Activated T-helper 2 cell treated with anti-CD3 and anti-CD28 coated beads, Interferon-gamma antibody, Interleukin-2, Interleukin-4, amounts not matched to agents 10 μg/mL and 5 μg/mL and 100 μg/mL, durations not matched to agents 14 hours and 24 hours and 36 hours (primary cell): ENCODE measurements around the gene METTL17. TPM values are rescaled to one million over a fixed set of nuclear protein-coding genes. Genes with fewer than 3 reads are reported as not detected.
"Not testable (repeated sequence)": the region's sequence is repeated elsewhere in the genome, so short reads cannot be mapped to it uniquely, and the experiment has no call there.

Source experiments
- DNase-seq: peaks from one replicate; pipeline ENCODE4 v3.0.0; 2021; ENCODE audit warnings: low spot score
- H3K27ac Mint-ChIP-seq: one replicate; pipeline ENCODE4 v1.8.0; 2021; ENCODE audit warnings: mixed read lengths
- H3K27me3 Mint-ChIP-seq: one replicate; pipeline ENCODE4 v1.8.0; 2021; ENCODE audit warnings: low read depth, mixed read lengths
- H3K36me3 Mint-ChIP-seq: one replicate; pipeline ENCODE4 v1.8.0; 2021; ENCODE audit warnings: low read depth, mixed read lengths
- H3K4me1 Mint-ChIP-seq: one replicate; pipeline ENCODE4 v1.8.0; 2021; ENCODE audit warnings: low read depth, mixed read lengths
- H3K4me3 Mint-ChIP-seq: one replicate; pipeline ENCODE4 v1.8.0; 2021; ENCODE audit warnings: low read depth, mild to moderate bottlenecking, moderate library complexity, mixed read lengths
- H3K9me3 Mint-ChIP-seq: one replicate; pipeline ENCODE4 v1.8.0; 2021; ENCODE audit warnings: mixed read lengths
- intact Hi-C: fragments of 100-400 bp; cut with micrococcal nuclease; formaldehyde crosslinking; loops from one replicate; pipeline ENCODE4 v1.15.1; 2023
- total RNA-seq: library from RNA; stranded (reverse); gene quantifications from 2 replicates; pipeline ENCODE4 v1.2.3, GENCODE V29; 2022

The METTL17 gene
- total RNA-seq, 1 donor from 2014 or later, result 102 TPM

DNA sequence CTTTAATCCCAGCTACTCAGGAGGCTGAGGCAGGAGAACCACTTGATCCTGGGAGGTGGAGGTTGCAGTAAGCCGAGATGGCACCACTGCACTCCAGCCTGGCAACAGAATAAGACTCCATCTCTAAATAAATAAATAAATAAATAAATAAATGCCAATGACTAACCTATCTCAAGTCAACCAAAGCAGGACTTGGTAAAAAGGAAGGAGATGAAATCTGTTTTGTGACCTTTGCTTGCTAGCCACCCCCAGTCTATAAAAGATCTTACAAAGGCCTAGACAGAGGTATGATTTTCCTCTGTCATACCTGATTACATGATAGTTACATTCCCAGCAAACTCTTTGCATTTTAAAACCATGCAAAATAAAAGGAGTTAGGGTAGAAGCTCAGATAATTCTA, 13.5 kb upstream of the METTL17 start:
- intact Hi-C loops, result no loop called here
- H3K9me3 Mint-ChIP-seq, result no peaks in the 10 kb centered on the region
- peaks cover 5% of the 10 kb centered on the region for H3K4me1 Mint-ChIP-seq
- H3K27ac Mint-ChIP-seq, result no peak overlapping the region
- peaks cover 26% of the 10 kb centered on the region for H3K27me3 Mint-ChIP-seq
- H3K36me3 Mint-ChIP-seq, result no peaks in the 10 kb centered on the region
- H3K4me3 Mint-ChIP-seq, result no peak overlapping the region
- DNase-seq, result no peak

GRCh38 chr14:20978687-20979086, 11.1 kb upstream of the METTL17 start:
- intact Hi-C loops, result no loop called here
- no peak overlapping the region for H3K4me3 Mint-ChIP-seq
- H3K27me3 Mint-ChIP-seq, result peaks cover 16% of the 10 kb centered on the region
- H3K9me3 Mint-ChIP-seq, result no peaks in the 10 kb centered on the region
- DNase-seq, result no peak
- H3K36me3 Mint-ChIP-seq, result no peaks in the 10 kb centered on the region
- no peak overlapping the region for H3K27ac Mint-ChIP-seq
- peaks cover 1% of the 10 kb centered on the region for H3K4me1 Mint-ChIP-seq

DNA sequence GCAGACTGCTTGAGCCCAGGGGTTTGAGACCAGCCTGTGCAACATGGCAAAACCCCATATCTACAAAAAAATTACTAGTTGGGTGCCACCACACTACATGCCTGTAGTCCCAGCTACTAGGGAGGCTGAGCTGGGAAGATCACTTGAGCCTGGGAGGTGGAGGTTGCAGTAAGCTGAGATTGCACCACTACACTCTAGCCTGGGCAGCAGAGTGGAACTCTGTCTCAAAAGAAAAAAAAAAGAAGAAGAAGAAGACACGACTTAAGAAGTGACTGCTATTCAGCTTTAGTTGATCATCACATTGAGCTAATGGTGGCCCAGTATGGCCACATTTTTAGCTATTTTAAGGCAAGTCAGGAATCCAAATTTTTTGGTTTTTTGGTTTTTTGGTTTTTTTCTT, 8.9 kb upstream of the METTL17 start:
- no peak overlapping the region for H3K27ac Mint-ChIP-seq
- no peaks in the 10 kb centered on the region for H3K36me3 Mint-ChIP-seq
- no peak for DNase-seq
- H3K4me1 Mint-ChIP-seq, result peaks cover 2% of the 10 kb centered on the region
- intact Hi-C loops, result no loop called here
- no peaks in the 10 kb centered on the region for H3K9me3 Mint-ChIP-seq
- H3K4me3 Mint-ChIP-seq, result no peak overlapping the region
- H3K27me3 Mint-ChIP-seq, result peaks cover 15% of the 10 kb centered on the region

- Mint-ChIP-seq H3K27me3 (peaks cover 15% of the 10 kb centered on the region), H3K4me3 (no peak overlapping the region), H3K27ac (no peak overlapping the region), H3K9me3 (no peaks in the 10 kb centered on the region), H3K4me1 (peaks cover 1% of the 10 kb centered on the region), H3K36me3 (no peaks in the 10 kb centered on the region)
- no peak for DNase-seq
- intact Hi-C loops, result no loop called here
Observed at GRCh38 chr14:20982646-20983369, 7.0 kb upstream of the METTL17 start.

- DNase-seq, H3K36me3 Mint-ChIP-seq, H3K4me3 Mint-ChIP-seq, H3K4me1 Mint-ChIP-seq, H3K9me3 Mint-ChIP-seq, H3K27ac Mint-ChIP-seq, intact Hi-C loops: not testable (repeated sequence)
- peaks cover 10% of the 10 kb centered on the region for H3K27me3 Mint-ChIP-seq
Observed at GRCh38 chr14:20985650-20986049, 4.1 kb upstream of the METTL17 start.

DNA sequence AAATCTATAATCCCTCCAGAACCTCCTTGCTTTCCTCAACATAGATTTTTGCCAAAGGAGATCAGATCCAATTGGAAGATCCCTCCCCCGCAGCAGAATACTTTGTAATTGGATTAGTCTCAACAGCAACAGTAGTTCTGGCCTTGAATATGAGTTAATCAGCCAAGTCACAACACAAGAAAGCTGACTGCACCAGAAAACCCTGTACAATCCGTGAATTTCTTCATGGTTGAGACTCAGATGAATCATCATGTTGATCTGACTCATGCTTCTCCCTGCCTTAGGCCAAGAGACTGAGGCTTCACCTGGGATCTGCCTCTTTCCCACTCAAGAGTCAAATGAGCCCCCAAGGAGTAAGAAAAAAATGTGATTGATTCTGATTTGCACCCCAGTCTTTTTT, 3.0 kb upstream of the METTL17 start:
- H3K4me3 Mint-ChIP-seq, result no peak overlapping the region
- H3K27me3 Mint-ChIP-seq, result peaks cover 10% of the 10 kb centered on the region
- no peak overlapping the region for H3K27ac Mint-ChIP-seq
- peaks cover 14% of the 10 kb centered on the region for H3K36me3 Mint-ChIP-seq
- peaks cover 12% of the 10 kb centered on the region for H3K4me1 Mint-ChIP-seq
- DNase-seq, result no peak
- H3K9me3 Mint-ChIP-seq, result no peaks in the 10 kb centered on the region
- intact Hi-C loops, result no loop called here

DNA sequence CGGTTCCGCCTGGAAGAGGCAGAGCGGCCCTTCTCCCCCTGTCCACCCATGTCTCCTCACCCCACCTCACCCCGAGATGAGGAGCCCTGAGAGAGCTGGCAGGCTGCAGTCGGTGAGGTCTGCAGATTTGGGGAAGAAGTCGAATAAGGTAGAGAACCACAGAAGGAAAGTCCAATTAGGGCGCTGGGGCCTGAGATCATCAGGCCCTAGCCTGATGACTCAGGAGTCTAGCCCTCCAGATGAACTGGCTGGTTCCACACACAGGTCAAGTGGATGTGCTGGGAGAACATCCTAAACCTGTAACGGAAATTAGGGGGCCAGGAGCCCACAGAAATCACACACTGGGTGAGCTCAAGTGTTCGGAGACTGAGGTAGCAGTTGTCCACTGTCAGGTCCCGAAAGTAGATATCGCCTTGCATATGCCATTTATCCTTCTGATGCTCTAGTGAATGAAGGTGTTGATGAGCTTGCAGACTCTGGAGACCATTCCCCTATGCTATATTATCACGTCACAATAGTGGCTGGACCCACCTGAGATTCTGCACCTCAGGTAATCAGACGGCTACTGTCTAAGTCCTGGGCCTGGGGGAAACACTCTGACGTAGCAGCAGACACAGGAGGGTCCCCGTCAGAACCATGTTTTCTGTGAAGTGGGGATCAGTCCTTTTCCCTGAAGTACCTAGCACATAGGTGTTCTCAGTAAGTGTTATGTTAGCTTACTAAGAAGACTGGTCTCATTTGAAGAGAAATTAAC, 886 bp upstream of the METTL17 start:
- peak overlapping the region; percentile 60 for H3K4me3 Mint-ChIP-seq
- DNase-seq, result no peak
- H3K9me3 Mint-ChIP-seq, result no peaks in the 10 kb centered on the region
- H3K27me3 Mint-ChIP-seq, result peaks cover 2% of the 10 kb centered on the region
- peaks cover 18% of the 10 kb centered on the region for H3K4me1 Mint-ChIP-seq
- peaks cover 30% of the 10 kb centered on the region for H3K36me3 Mint-ChIP-seq
- H3K27ac Mint-ChIP-seq, result no peak overlapping the region
- intact Hi-C loops, result loop anchor here (1.0 kb wide), 1 partner anchor 18 kb away; no protein-coding TSS in a partner anchor

- intact Hi-C loops, result loop anchor here (1.0 kb wide), 1 partner anchor 18 kb away; no protein-coding TSS in a partner anchor
- no peak for DNase-seq
- no peaks in the 10 kb centered on the region for H3K9me3 Mint-ChIP-seq
- peaks cover 35% of the 10 kb centered on the region for H3K36me3 Mint-ChIP-seq
- peak overlapping the region; percentile 84 for H3K27ac Mint-ChIP-seq
- H3K27me3 Mint-ChIP-seq, result no peaks in the 10 kb centered on the region
- H3K4me1 Mint-ChIP-seq, result peaks cover 18% of the 10 kb centered on the region
- peak overlapping the region; percentile 94 for H3K4me3 Mint-ChIP-seq
Observed at GRCh38 chr14:20989471-20989786, 351 bp upstream of the METTL17 start.

DNA sequence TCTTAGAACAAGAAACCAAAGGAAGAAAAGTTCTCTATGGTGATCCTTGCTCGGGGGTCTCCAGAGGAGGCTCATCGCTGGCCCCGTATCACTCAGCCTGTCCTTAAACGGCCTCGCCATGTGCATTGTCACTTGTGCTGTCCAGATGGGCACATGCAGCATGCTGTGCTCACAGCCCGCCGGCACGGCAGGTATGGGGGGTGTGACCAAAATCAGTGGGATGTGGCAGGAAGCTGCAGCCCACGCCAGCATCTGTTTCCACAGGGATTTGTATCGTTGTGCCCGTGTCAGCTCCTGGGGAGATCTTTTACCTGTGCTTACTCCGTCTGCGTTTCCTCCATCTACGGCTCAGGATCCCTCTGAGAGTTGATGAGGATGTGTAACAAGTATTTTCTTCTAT, 6.7 kb downstream of the METTL17 start:
- peaks cover 7% of the 10 kb centered on the region for H3K4me1 Mint-ChIP-seq
- H3K4me3 Mint-ChIP-seq, result no peak overlapping the region
- no peak overlapping the region for H3K27ac Mint-ChIP-seq
- H3K27me3 Mint-ChIP-seq, result no peaks in the 10 kb centered on the region
- intact Hi-C loops, result no loop called here
- H3K9me3 Mint-ChIP-seq, result no peaks in the 10 kb centered on the region
- no peak for DNase-seq
- H3K36me3 Mint-ChIP-seq, result peaks cover 56% of the 10 kb centered on the region

GRCh38 chr14:20997115-20997514, 7.3 kb downstream of the METTL17 start:
- H3K4me1 Mint-ChIP-seq, result peaks cover 3% of the 10 kb centered on the region
- no peaks in the 10 kb centered on the region for H3K27me3 Mint-ChIP-seq
- H3K36me3 Mint-ChIP-seq, result peaks cover 50% of the 10 kb centered on the region
- H3K9me3 Mint-ChIP-seq, result no peaks in the 10 kb centered on the region
- no peak overlapping the region for H3K27ac Mint-ChIP-seq
- no peak for DNase-seq
- no peak overlapping the region for H3K4me3 Mint-ChIP-seq
- intact Hi-C loops, result no loop called here

GRCh38 chr14:20997564-20997963, 7.8 kb downstream of the METTL17 start:
- intact Hi-C loops, result no loop called here
- no peak for DNase-seq
- Mint-ChIP-seq H3K9me3 (no peaks in the 10 kb centered on the region), H3K27me3 (no peaks in the 10 kb centered on the region), H3K4me3 (no peak overlapping the region), H3K27ac (no peak overlapping the region), H3K36me3 (peaks cover 47% of the 10 kb centered on the region), H3K4me1 (peaks cover 2% of the 10 kb centered on the region)

- no peaks in the 10 kb centered on the region for H3K27me3 Mint-ChIP-seq
- peaks cover 2% of the 10 kb centered on the region for H3K4me1 Mint-ChIP-seq
- intact Hi-C loops, result no loop called here
- H3K36me3 Mint-ChIP-seq, result peaks cover 41% of the 10 kb centered on the region
- H3K27ac Mint-ChIP-seq, result no peak overlapping the region
- no peaks in the 10 kb centered on the region for H3K9me3 Mint-ChIP-seq
- DNase-seq, result no peak
- no peak overlapping the region for H3K4me3 Mint-ChIP-seq
Observed at GRCh38 chr14:20998139-20998538, 8.4 kb downstream of the METTL17 start.

DNA sequence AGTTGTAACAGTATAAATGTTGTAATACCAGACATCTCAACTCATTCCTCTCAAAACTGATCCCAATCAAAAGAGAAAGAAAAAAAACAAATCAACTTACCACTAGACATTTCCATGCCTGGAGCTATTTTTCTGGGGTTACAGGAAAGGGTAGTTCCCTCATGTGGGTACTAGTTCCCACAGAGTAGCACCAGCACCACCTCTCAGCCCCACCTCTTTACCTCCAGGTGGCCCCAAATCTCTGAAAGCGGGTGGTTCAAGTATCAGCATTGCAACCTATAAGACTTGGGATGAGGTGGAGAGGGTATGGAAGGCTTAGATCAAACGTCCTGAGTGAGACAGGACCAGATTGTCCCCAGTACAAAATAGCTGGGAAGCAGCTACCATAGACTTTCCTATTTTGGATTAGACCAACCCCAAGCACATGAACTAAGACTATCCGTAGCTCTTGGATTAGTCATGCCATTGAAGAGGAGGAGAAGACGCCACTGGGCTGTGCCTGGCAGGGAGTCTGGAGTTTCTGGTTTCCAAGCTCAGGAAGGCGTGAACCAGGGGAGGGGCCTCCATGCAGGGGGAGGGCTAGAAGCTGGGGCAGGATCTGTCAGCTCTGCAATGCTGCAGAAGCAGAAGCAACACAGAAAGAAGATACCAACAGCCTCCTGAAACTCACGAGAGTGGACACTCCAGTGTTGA, 9.0 kb downstream of the METTL17 start, which contains the start of gene SLC39A2:
TSS of gene SLC39A2 (plus strand) at position 620 of the 693 bp plus-strand sequence. CDS start 154 bp downstream, outside the sequence.
- no peaks in the 10 kb centered on the region for H3K27me3 Mint-ChIP-seq
- no peak for DNase-seq
- intact Hi-C loops, result no loop called here
- peaks cover under 1% of the 10 kb centered on the region for H3K4me1 Mint-ChIP-seq
- H3K4me3 Mint-ChIP-seq, result no peak within 1 kb of the TSS
- H3K36me3 Mint-ChIP-seq, result peaks cover 38% of the 10 kb centered on the region
- no peak within 1 kb of the TSS for H3K27ac Mint-ChIP-seq
- H3K9me3 Mint-ChIP-seq, result no peaks in the 10 kb centered on the region
